ENCODE results near the gene SPEF2. TPM values are rescaled to one million over a fixed set of nuclear protein-coding genes. Genes with fewer than 3 reads are reported as not detected.

Gene SPEF2
- total and polyA plus RNA-seq, 2 experiments from 2014 or later = 5.1 TPM

GRCh38 chr5:35856765-35857351, 239.2 kb downstream of the SPEF2 start, which contains the start of gene IL7R:
Gene IL7R, plus strand, starts transcription at chr5:35856891. Its CDS starts 87 bp downstream, at chr5:35856978.
- Histone ChIP-seq H3K27ac (no peak within 1 kb of the TSS), H2AFZ (no peak within 1 kb of the TSS), H3K9me2 (replicated peaks; ENCODE audit: insufficient read depth) (no peaks in the 10 kb centered on the region), H3K4me2 (no peak within 1 kb of the TSS), H3K36me3 (replicated peaks; ENCODE audit: insufficient read depth, low read depth) (no peaks in the 10 kb centered on the region), H3K4me1 (ENCODE audit: insufficient read depth) (no peaks in the 10 kb centered on the region), H3K9me3 (ENCODE audit: low read depth) (no peaks in the 10 kb centered on the region), H4K20me1 (ENCODE audit: insufficient read depth, poor library complexity, severe bottlenecking) (no peaks in the 10 kb centered on the region), H3K27me3 (no peaks in the 10 kb centered on the region), H3K79me2 (no peaks in the 10 kb centered on the region), H3K4me3 (no peak within 1 kb of the TSS)
- 38% methylated on average over 1 of the region's 1 CpG for WGBS (ENCODE audit: low lambda C conversion rate, missing lambda C conversion rate)
- TF ChIP-seq EZH2 (IDR thresholded peaks at IDR 0.05; ENCODE audit: borderline replicate concordance) = no peak
- no peak for TF ChIP-seq CTCF (IDR thresholded peaks at IDR 0.05; ENCODE audit: poor library complexity)
- no peak for TF ChIP-seq EZH2phosphoT487 (IDR thresholded peaks at IDR 0.05; ENCODE audit: low read depth, severe bottlenecking, unreplicated experiment)
- DNase-seq (ENCODE audit: low spot score) = no peak

- 64% methylated on average over 2 of the region's 2 CpGs for WGBS (ENCODE audit: low lambda C conversion rate, missing lambda C conversion rate)
- H2AFZ ChIP-seq = no peak overlapping the region
- no peak overlapping the region for H3K4me3 ChIP-seq
- TF ChIP-seq EZH2phosphoT487 (IDR thresholded peaks at IDR 0.05; ENCODE audit: low read depth, severe bottlenecking, unreplicated experiment) = no peak
- TF ChIP-seq EZH2 (IDR thresholded peaks at IDR 0.05; ENCODE audit: borderline replicate concordance) = no peak
- no peak for TF ChIP-seq CTCF (IDR thresholded peaks at IDR 0.05; ENCODE audit: poor library complexity)
- H3K4me1 ChIP-seq (ENCODE audit: insufficient read depth) = no peaks in the 10 kb centered on the region
- no peaks in the 10 kb centered on the region for H4K20me1 ChIP-seq (ENCODE audit: insufficient read depth, poor library complexity, severe bottlenecking)
- no peaks in the 10 kb centered on the region for H3K79me2 ChIP-seq
- no peaks in the 10 kb centered on the region for H3K27me3 ChIP-seq
- no peaks in the 10 kb centered on the region for H3K9me2 ChIP-seq (replicated peaks; ENCODE audit: insufficient read depth)
- H3K9me3 ChIP-seq (ENCODE audit: low read depth) = no peaks in the 10 kb centered on the region
- H3K4me2 ChIP-seq = no peak overlapping the region
- no peak overlapping the region for H3K27ac ChIP-seq
- H3K36me3 ChIP-seq (replicated peaks; ENCODE audit: insufficient read depth, low read depth) = no peaks in the 10 kb centered on the region
- DNase-seq (ENCODE audit: low spot score) = no peak
Measured at GRCh38 chr5:35857606-35858205, 240.0 kb downstream of the SPEF2 start.

DNA sequence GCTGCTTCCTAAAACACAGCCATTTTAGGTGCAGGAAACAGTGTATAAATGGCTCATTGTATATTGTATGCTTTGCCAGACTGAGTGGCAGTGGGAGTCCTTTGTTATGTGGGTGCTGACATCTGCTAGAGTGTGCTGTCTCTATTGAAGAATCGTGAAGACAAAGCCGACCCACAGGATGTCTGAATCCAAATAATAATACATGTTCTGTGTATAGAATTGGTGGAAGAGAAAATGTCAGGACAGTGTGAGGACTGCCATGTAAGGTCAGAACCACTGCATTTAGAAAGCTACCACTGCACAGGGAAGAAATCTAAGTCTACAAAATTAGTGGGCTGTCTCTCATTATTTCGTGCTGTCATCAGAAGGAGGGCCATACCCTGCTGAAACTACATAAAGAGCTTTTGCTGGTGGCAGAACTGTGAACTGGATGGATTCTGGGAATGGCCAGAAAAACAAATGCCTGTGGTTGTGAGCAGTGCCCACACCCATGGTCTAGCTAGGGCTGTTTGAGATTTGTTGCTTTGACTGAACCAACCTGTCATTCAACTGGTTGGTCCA, 241.5 kb downstream of the SPEF2 start:
- Histone ChIP-seq H3K4me3 (no peak overlapping the region), H3K9me2 (replicated peaks; ENCODE audit: insufficient read depth) (no peaks in the 10 kb centered on the region), H4K20me1 (ENCODE audit: insufficient read depth, poor library complexity, severe bottlenecking) (no peaks in the 10 kb centered on the region), H3K27ac (no peak overlapping the region), H3K79me2 (no peaks in the 10 kb centered on the region), H3K36me3 (replicated peaks; ENCODE audit: insufficient read depth, low read depth) (no peaks in the 10 kb centered on the region), H3K4me2 (no peak overlapping the region), H3K9me3 (ENCODE audit: low read depth) (no peaks in the 10 kb centered on the region), H3K4me1 (ENCODE audit: insufficient read depth) (no peaks in the 10 kb centered on the region), H3K27me3 (no peaks in the 10 kb centered on the region), H2AFZ (no peak overlapping the region)
- no peak for DNase-seq (ENCODE audit: low spot score)
- 68% methylated on average over 3 of the region's 3 CpGs for WGBS (ENCODE audit: low lambda C conversion rate, missing lambda C conversion rate)
- TF ChIP-seq EZH2 (IDR thresholded peaks at IDR 0.05; ENCODE audit: borderline replicate concordance) (no peak), CTCF (IDR thresholded peaks at IDR 0.05; ENCODE audit: poor library complexity) (no peak), EZH2phosphoT487 (IDR thresholded peaks at IDR 0.05; ENCODE audit: low read depth, severe bottlenecking, unreplicated experiment) (no peak)
